ENCODE measurements around the gene NQO2.
A peak's percentile ranks its signal among the peaks of the same experiment; 100 is the strongest.

NQO2 gene

GRCh38 chr6:2999618-3000557, at the start of gene NQO2:
Gene NQO2, plus strand, starts transcription at chr6:2999894. Its CDS starts 6,659 bp downstream, at chr6:3006553.
- H3K9ac ChIP-seq (ENCODE audit: low read length): peak within 1 kb of the TSS; percentile 94
- peak within 1 kb of the TSS; percentile 90 for H3K4me3 ChIP-seq (ENCODE audit: low read length)
- peaks cover 27% of the 10 kb centered on the region for H3K4me1 ChIP-seq (ENCODE audit: control insufficient read depth, insufficient read depth, low read length)
- H3K27me3 ChIP-seq (replicated peaks; ENCODE audit: control insufficient read depth, insufficient read depth, low read length): no peaks in the 10 kb centered on the region
- peaks cover 9% of the 10 kb centered on the region for H3K36me3 ChIP-seq (ENCODE audit: control insufficient read depth, insufficient read depth, low read length, severe bottlenecking)
- H3K9me3 ChIP-seq (ENCODE audit: control insufficient read depth, low read length): no peaks in the 10 kb centered on the region
- peak; percentile 95 for DNase-seq (ENCODE audit: low read depth)

- Histone ChIP-seq H3K4me1 (ENCODE audit: control insufficient read depth, insufficient read depth, low read length) (peaks cover 9% of the 10 kb centered on the region), H3K36me3 (ENCODE audit: control insufficient read depth, insufficient read depth, low read length, severe bottlenecking) (peaks cover 37% of the 10 kb centered on the region), H3K9ac (ENCODE audit: low read length) (no peak overlapping the region), H3K27me3 (replicated peaks; ENCODE audit: control insufficient read depth, insufficient read depth, low read length) (no peaks in the 10 kb centered on the region), H3K9me3 (ENCODE audit: control insufficient read depth, low read length) (no peaks in the 10 kb centered on the region), H3K4me3 (ENCODE audit: low read length) (no peak overlapping the region)
- no peak for DNase-seq (ENCODE audit: low read depth)
These were observed 49.0 kb upstream of the NQO2 start for GRCh38 chr6:2950713-2951112.

GRCh38 chr6:2951728-2952127, 48.0 kb upstream of the NQO2 start:
- Histone ChIP-seq H3K4me1 (ENCODE audit: control insufficient read depth, insufficient read depth, low read length) (peaks cover 9% of the 10 kb centered on the region), H3K4me3 (ENCODE audit: low read length) (no peak overlapping the region), H3K9ac (ENCODE audit: low read length) (no peak overlapping the region), H3K36me3 (ENCODE audit: control insufficient read depth, insufficient read depth, low read length, severe bottlenecking) (peaks cover 41% of the 10 kb centered on the region), H3K9me3 (ENCODE audit: control insufficient read depth, low read length) (no peaks in the 10 kb centered on the region), H3K27me3 (replicated peaks; ENCODE audit: control insufficient read depth, insufficient read depth, low read length) (no peaks in the 10 kb centered on the region)
- no peak for DNase-seq (ENCODE audit: low read depth)

GRCh38 chr6:2952557-2953095, 47.1 kb upstream of the NQO2 start:
- Histone ChIP-seq H3K4me3 (ENCODE audit: low read length) (peak overlapping the region; percentile 9), H3K36me3 (ENCODE audit: control insufficient read depth, insufficient read depth, low read length, severe bottlenecking) (peaks cover 34% of the 10 kb centered on the region), H3K4me1 (ENCODE audit: control insufficient read depth, insufficient read depth, low read length) (peaks cover 16% of the 10 kb centered on the region), H3K27me3 (replicated peaks; ENCODE audit: control insufficient read depth, insufficient read depth, low read length) (no peaks in the 10 kb centered on the region), H3K9ac (ENCODE audit: low read length) (peak overlapping the region; percentile 40), H3K9me3 (ENCODE audit: control insufficient read depth, low read length) (no peaks in the 10 kb centered on the region)
- DNase-seq (ENCODE audit: low read depth): peak; percentile 90

- no peaks in the 10 kb centered on the region for H3K9me3 ChIP-seq (ENCODE audit: control insufficient read depth, low read length)
- H3K36me3 ChIP-seq (ENCODE audit: control insufficient read depth, insufficient read depth, low read length, severe bottlenecking): peaks cover 29% of the 10 kb centered on the region
- peaks cover 16% of the 10 kb centered on the region for H3K4me1 ChIP-seq (ENCODE audit: control insufficient read depth, insufficient read depth, low read length)
- H3K27me3 ChIP-seq (replicated peaks; ENCODE audit: control insufficient read depth, insufficient read depth, low read length): no peaks in the 10 kb centered on the region
- DNase-seq (ENCODE audit: low read depth): no peak
- H3K4me3 ChIP-seq (ENCODE audit: low read length): no peak overlapping the region
- H3K9ac ChIP-seq (ENCODE audit: low read length): peak overlapping the region; percentile 40
These were observed 46.6 kb upstream of the NQO2 start for GRCh38 chr6:2953098-2953497.

GRCh38 chr6:2956930-2957685, 42.6 kb upstream of the NQO2 start:
- no peak overlapping the region for H3K4me3 ChIP-seq (ENCODE audit: low read length)
- H3K9me3 ChIP-seq (ENCODE audit: control insufficient read depth, low read length): no peaks in the 10 kb centered on the region
- no peak overlapping the region for H3K9ac ChIP-seq (ENCODE audit: low read length)
- H3K4me1 ChIP-seq (ENCODE audit: control insufficient read depth, insufficient read depth, low read length): peaks cover 42% of the 10 kb centered on the region
- DNase-seq (ENCODE audit: low read depth): no peak
- H3K36me3 ChIP-seq (ENCODE audit: control insufficient read depth, insufficient read depth, low read length, severe bottlenecking): peaks cover 7% of the 10 kb centered on the region
- H3K27me3 ChIP-seq (replicated peaks; ENCODE audit: control insufficient read depth, insufficient read depth, low read length): no peaks in the 10 kb centered on the region

GRCh38 chr6:2957696-2958330, 41.9 kb upstream of the NQO2 start:
- H3K4me1 ChIP-seq (ENCODE audit: control insufficient read depth, insufficient read depth, low read length): peaks cover 42% of the 10 kb centered on the region
- H3K9me3 ChIP-seq (ENCODE audit: control insufficient read depth, low read length): no peaks in the 10 kb centered on the region
- H3K4me3 ChIP-seq (ENCODE audit: low read length): no peak overlapping the region
- no peak overlapping the region for H3K9ac ChIP-seq (ENCODE audit: low read length)
- H3K36me3 ChIP-seq (ENCODE audit: control insufficient read depth, insufficient read depth, low read length, severe bottlenecking): peaks cover 7% of the 10 kb centered on the region
- no peaks in the 10 kb centered on the region for H3K27me3 ChIP-seq (replicated peaks; ENCODE audit: control insufficient read depth, insufficient read depth, low read length)
- no peak for DNase-seq (ENCODE audit: low read depth)

- H3K4me3 ChIP-seq (ENCODE audit: low read length): no peak overlapping the region
- no peak overlapping the region for H3K9ac ChIP-seq (ENCODE audit: low read length)
- no peaks in the 10 kb centered on the region for H3K9me3 ChIP-seq (ENCODE audit: control insufficient read depth, low read length)
- peaks cover 43% of the 10 kb centered on the region for H3K4me1 ChIP-seq (ENCODE audit: control insufficient read depth, insufficient read depth, low read length)
- no peaks in the 10 kb centered on the region for H3K27me3 ChIP-seq (replicated peaks; ENCODE audit: control insufficient read depth, insufficient read depth, low read length)
- H3K36me3 ChIP-seq (ENCODE audit: control insufficient read depth, insufficient read depth, low read length, severe bottlenecking): peaks cover 7% of the 10 kb centered on the region
- DNase-seq (ENCODE audit: low read depth): no peak
These were observed 41.4 kb upstream of the NQO2 start for GRCh38 chr6:2958331-2958711.

GRCh38 chr6:2958776-2959175, 40.9 kb upstream of the NQO2 start:
- H3K27me3 ChIP-seq (replicated peaks; ENCODE audit: control insufficient read depth, insufficient read depth, low read length): no peaks in the 10 kb centered on the region
- no peak overlapping the region for H3K4me3 ChIP-seq (ENCODE audit: low read length)
- peaks cover 43% of the 10 kb centered on the region for H3K4me1 ChIP-seq (ENCODE audit: control insufficient read depth, insufficient read depth, low read length)
- H3K9ac ChIP-seq (ENCODE audit: low read length): no peak overlapping the region
- no peaks in the 10 kb centered on the region for H3K9me3 ChIP-seq (ENCODE audit: control insufficient read depth, low read length)
- peaks cover 7% of the 10 kb centered on the region for H3K36me3 ChIP-seq (ENCODE audit: control insufficient read depth, insufficient read depth, low read length, severe bottlenecking)
- DNase-seq (ENCODE audit: low read depth): no peak

- H3K4me3 ChIP-seq (ENCODE audit: low read length): no peak overlapping the region
- peaks cover 43% of the 10 kb centered on the region for H3K4me1 ChIP-seq (ENCODE audit: control insufficient read depth, insufficient read depth, low read length)
- H3K27me3 ChIP-seq (replicated peaks; ENCODE audit: control insufficient read depth, insufficient read depth, low read length): no peaks in the 10 kb centered on the region
- peaks cover 7% of the 10 kb centered on the region for H3K36me3 ChIP-seq (ENCODE audit: control insufficient read depth, insufficient read depth, low read length, severe bottlenecking)
- peak; percentile 72 for DNase-seq (ENCODE audit: low read depth)
- no peaks in the 10 kb centered on the region for H3K9me3 ChIP-seq (ENCODE audit: control insufficient read depth, low read length)
- H3K9ac ChIP-seq (ENCODE audit: low read length): no peak overlapping the region
These were observed 39.6 kb upstream of the NQO2 start for GRCh38 chr6:2959909-2960719.
